ENCODE measurements around the gene SH3BP4.

GRCh38 chr2:234904785-234905184, 47.0 kb upstream of the SH3BP4 start:
- no peak for TF ChIP-seq MYNN (CRISPR knock-in tag; IDR thresholded peaks at IDR 0.05; ENCODE audit: low read depth)
- TF ChIP-seq IKZF1 (IDR thresholded peaks at IDR 0.05), result no peak
- TF ChIP-seq, protein P1, sequence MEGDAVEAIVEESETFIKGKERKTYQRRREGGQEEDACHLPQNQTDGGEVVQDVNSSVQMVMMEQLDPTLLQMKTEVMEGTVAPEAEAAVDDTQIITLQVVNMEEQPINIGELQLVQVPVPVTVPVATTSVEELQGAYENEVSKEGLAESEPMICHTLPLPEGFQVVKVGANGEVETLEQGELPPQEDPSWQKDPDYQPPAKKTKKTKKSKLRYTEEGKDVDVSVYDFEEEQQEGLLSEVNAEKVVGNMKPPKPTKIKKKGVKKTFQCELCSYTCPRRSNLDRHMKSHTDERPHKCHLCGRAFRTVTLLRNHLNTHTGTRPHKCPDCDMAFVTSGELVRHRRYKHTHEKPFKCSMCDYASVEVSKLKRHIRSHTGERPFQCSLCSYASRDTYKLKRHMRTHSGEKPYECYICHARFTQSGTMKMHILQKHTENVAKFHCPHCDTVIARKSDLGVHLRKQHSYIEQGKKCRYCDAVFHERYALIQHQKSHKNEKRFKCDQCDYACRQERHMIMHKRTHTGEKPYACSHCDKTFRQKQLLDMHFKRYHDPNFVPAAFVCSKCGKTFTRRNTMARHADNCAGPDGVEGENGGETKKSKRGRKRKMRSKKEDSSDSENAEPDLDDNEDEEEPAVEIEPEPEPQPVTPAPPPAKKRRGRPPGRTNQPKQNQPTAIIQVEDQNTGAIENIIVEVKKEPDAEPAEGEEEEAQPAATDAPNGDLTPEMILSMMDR (CRISPR knock-in tag; IDR thresholded peaks at IDR 0.05), result no peak
- TF ChIP-seq, protein P2, sequence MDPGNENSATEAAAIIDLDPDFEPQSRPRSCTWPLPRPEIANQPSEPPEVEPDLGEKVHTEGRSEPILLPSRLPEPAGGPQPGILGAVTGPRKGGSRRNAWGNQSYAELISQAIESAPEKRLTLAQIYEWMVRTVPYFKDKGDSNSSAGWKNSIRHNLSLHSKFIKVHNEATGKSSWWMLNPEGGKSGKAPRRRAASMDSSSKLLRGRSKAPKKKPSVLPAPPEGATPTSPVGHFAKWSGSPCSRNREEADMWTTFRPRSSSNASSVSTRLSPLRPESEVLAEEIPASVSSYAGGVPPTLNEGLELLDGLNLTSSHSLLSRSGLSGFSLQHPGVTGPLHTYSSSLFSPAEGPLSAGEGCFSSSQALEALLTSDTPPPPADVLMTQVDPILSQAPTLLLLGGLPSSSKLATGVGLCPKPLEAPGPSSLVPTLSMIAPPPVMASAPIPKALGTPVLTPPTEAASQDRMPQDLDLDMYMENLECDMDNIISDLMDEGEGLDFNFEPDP (CRISPR knock-in tag; conservative IDR thresholded peaks at IDR 0.05), result no peak
- no peak for TF ChIP-seq TMF1 (CRISPR knock-in tag; IDR thresholded peaks at IDR 0.05; ENCODE audit: low read depth)
- TF ChIP-seq CBFB (CRISPR knock-in tag; IDR thresholded peaks at IDR 0.05), result no peak
- TF ChIP-seq PPARG (CRISPR knock-in tag; conservative IDR thresholded peaks at IDR 0.05), result no peak
- no peak for TF ChIP-seq NFE2L2 (IDR thresholded peaks at IDR 0.05; ENCODE audit: low read length)
- no peak for TF ChIP-seq NR2C2 (CRISPR knock-in tag; IDR thresholded peaks at IDR 0.05; ENCODE audit: borderline replicate concordance)
- no peak for TF ChIP-seq POLR2A (IDR thresholded peaks at IDR 0.05; ENCODE audit: insufficient read depth in 1 of 2, low read depth in 2 of 2, low read length in 2 of 2)
- no peak for TF ChIP-seq GABPA (IDR thresholded peaks at IDR 0.05; ENCODE audit: low read depth, low read length)
- no peak for TF ChIP-seq GABPA (CRISPR knock-in tag; IDR thresholded peaks at IDR 0.05; ENCODE audit: low read depth)

All from HepG2 (cell line).